Small intestine (tissue), 7 donors: ENCODE measurements around the gene NID1. TPM values are rescaled to one million over a fixed set of nuclear protein-coding genes. Genes with fewer than 3 reads are reported as not detected.

Experiments
- DNase-seq, 2 donors: peaks; one replicate each; pipeline versions ENCODE4 v3.0.0 to v3.0.0-alpha.2; 2013
- FAIRE-seq: peaks from 2 replicates; lab custom pipeline; 2012; peaks lifted over from hg19 to GRCh38; lab: Jason Lieb, UNC
- H3K27ac ChIP-seq, 3 donors: one replicate each; pipeline ENCODE4 v1.5.1; 2013; ENCODE audit warnings: low read length in 2 of 3, mild to moderate bottlenecking in 2 of 3, control low read depth in 1 of 3, inconsistent platforms in 1 of 3, low read depth in 1 of 3, moderate library complexity in 1 of 3
- H3K27me3 ChIP-seq, 3 donors: one replicate each; pipeline ENCODE4 v1.6.1; 2013; ENCODE audit warnings: low read length in 3 of 3, inconsistent platforms in 1 of 3; ENCODE audit not compliant: control insufficient read depth in 3 of 3, insufficient read depth in 3 of 3
- H3K36me3 ChIP-seq, 3 donors: one replicate each; pipeline ENCODE4 v1.6.1; 2013; ENCODE audit warnings: low read length in 3 of 3, inconsistent platforms in 1 of 3, low read depth in 1 of 3, mild to moderate bottlenecking in 1 of 3, moderate library complexity in 1 of 3; ENCODE audit not compliant: control insufficient read depth in 3 of 3, insufficient read depth in 2 of 3
- H3K4me1 ChIP-seq, 3 donors: one replicate each; pipeline ENCODE4 v1.6.1; 2013; ENCODE audit warnings: low read length in 2 of 3, inconsistent platforms in 1 of 3, low read depth in 1 of 3, mild to moderate bottlenecking in 1 of 3, moderate library complexity in 1 of 3; ENCODE audit not compliant: control insufficient read depth in 3 of 3, insufficient read depth in 2 of 3
- H3K4me3 ChIP-seq, 3 donors: one replicate each; pipeline ENCODE4 v1.5.1; 2013; ENCODE audit warnings: low read length in 3 of 3, control low read depth in 1 of 3, inconsistent platforms in 1 of 3, low read depth in 1 of 3, mild to moderate bottlenecking in 1 of 3, moderate library complexity in 1 of 3
- H3K9me3 ChIP-seq, 2 donors: one replicate each; pipeline ENCODE4 v1.6.1; 2013; ENCODE audit warnings: low read depth in 1 of 2, low read length in 1 of 2; ENCODE audit not compliant: control insufficient read depth in 2 of 2, insufficient read depth in 1 of 2
- WGBS, 3 donors: extraction: QIAGEN DNeasy Blood & Tissue Kit; methylation state at CpG; one replicate each; pipeline ENCODE4 v1.1.7; 2013; 5-methylcytosine and 5-hydroxymethylcytosine counted together
- polyA plus RNA-seq, 4 donors: library from polyadenylated mRNA; stranded (reverse) in 3 of 4; unstranded in 1 of 4; fragments of 200-250 nt in 3 of 4; fragments of 120-200 nt in 1 of 4; gene quantifications; one replicate each; pipeline versions ENCODE4 v1.2.1 to v1.2.3, GENCODE V29; 2013
- donor health status: healthy with polysubstance abuse.
- donor health status: control.
- donor health status: control.
- donor health status: Bipolar disorder and iron deficiency.
- donor health status: healthy.

NID1 gene
- polyA plus RNA-seq, 4 donors = 0.67 to 62.0 (median 19.9) TPM

DNA sequence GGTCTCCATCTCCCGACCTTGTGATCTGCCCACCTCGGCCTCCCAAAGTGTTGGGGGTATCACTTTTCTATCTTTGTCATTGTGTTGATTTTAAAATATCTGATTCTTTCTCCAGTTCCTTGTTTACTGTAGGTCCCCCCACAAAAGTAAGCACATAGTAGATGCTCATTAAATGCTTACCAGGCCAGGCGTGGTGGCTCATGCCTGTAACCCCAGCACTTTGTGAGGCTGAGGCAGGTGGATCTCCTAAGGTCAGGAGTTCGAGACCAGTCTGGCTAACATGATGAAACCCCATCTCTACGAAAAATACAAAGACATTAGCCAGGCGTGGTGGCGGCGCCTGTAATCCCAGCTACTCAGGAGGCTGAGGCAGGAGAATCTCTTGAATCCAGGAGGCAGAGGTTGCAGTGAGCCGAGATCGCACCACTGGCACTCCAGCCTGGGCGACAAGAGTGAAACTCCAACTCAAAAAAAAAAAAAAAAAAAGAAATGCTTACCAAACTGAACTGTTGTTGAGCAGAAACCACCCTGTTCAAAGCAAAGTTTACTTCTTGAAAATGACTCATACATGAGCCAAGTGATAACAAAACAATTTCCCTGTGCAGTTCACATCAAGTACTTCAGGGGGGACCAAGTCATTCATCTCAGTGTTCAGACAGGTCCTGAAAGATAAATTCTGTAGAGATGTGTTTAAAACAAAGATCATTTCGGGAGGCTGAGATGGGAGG is 24.3 kb upstream of the NID1 start:
- Histone ChIP-seq H3K9me3 (peaks cover 0 to 4% of the 10 kb centered on the region in 2 donors), H3K36me3 (no peaks in the 10 kb centered on the region), H3K4me3 (no peak overlapping the region), H3K4me1 (peaks cover 0 to 3% (median 0%) of the 10 kb centered on the region in 3 donors), H3K27ac (no peak overlapping the region), H3K27me3 (no peaks in the 10 kb centered on the region)
- DNase-seq = no peak
- no peak for FAIRE-seq
- WGBS, 3 donors = 65 to 75% (median 74%) methylated on average over 11 to 12 of the region's 12 CpGs

GRCh38 chr1:236086537-236086936 is 21.6 kb upstream of the NID1 start:
- H3K4me3 ChIP-seq = no peak overlapping the region
- peaks cover 0 to 4% of the 10 kb centered on the region in 2 donors for H3K9me3 ChIP-seq
- H3K36me3 ChIP-seq = no peaks in the 10 kb centered on the region
- no peaks in the 10 kb centered on the region for H3K27me3 ChIP-seq
- no peak for DNase-seq
- 60 to 85% (median 82%) methylated on average over 7 of the region's 7 CpGs for WGBS, 3 donors
- H3K4me1 ChIP-seq = peaks cover 0 to 3% (median 0%) of the 10 kb centered on the region in 3 donors
- FAIRE-seq = no peak
- H3K27ac ChIP-seq = no peak overlapping the region

GRCh38 chr1:236085545-236086159 is 20.8 kb upstream of the NID1 start:
- 86 to 96% (median 91%) methylated on average over 6 of the region's 6 CpGs for WGBS, 3 donors
- Histone ChIP-seq H3K27ac (no peak overlapping the region), H3K27me3 (no peaks in the 10 kb centered on the region), H3K4me3 (no peak overlapping the region), H3K36me3 (no peaks in the 10 kb centered on the region), H3K4me1 (peaks cover 0 to 3% (median 0%) of the 10 kb centered on the region in 3 donors), H3K9me3 (peaks cover 0 to 4% of the 10 kb centered on the region in 2 donors)
- FAIRE-seq = no peak
- DNase-seq = no peak

GRCh38 chr1:236084386-236084730 is 19.5 kb upstream of the NID1 start:
- no peaks in the 10 kb centered on the region for H3K27me3 ChIP-seq
- DNase-seq (no peak), FAIRE-seq (no peak)
- H3K27ac ChIP-seq = no peak overlapping the region
- no peak overlapping the region for H3K4me3 ChIP-seq
- no peaks in the 10 kb centered on the region for H3K4me1 ChIP-seq
- peaks cover 0 to 4% of the 10 kb centered on the region in 2 donors for H3K9me3 ChIP-seq
- no peaks in the 10 kb centered on the region for H3K36me3 ChIP-seq
- WGBS, 3 donors = 78 to 90% (median 80%) methylated on average over 3 of the region's 3 CpGs

DNA sequence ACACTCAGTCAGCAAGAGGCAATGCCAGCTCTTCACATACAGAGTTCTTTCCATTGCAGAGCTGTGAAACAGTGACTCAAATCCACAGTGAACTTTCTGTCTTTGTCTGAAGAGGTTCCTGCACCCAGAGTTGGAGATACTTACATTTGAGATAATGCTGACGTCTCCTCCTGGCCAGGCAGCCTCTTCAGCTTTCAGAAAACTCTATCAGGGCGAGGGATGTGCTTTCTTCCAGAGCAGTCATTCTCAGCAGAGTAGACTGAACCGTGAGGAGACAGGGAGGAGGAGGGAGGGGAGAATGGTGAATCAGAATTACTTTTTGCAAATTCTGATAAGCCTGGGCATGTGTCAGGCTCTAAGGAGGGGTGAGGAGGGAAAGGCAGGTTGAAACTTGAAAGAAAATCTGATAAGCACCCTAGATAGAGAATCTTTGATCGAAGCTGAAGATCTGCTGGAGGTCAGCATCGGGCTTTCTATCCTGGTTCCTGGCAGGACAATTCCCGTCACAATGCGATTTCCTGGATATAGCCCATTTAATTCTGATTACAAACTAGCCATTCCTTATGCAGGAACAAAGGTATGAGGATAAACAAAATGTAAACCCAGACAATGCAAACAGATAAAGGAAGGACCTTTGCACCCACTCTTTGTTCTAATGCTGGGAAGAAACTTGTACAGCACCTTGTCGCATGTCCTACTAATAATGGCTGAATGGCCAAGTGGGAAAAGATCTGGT is 18.9 kb upstream of the NID1 start:
- Histone ChIP-seq H3K4me3 (no peak overlapping the region), H3K27me3 (no peaks in the 10 kb centered on the region), H3K36me3 (no peaks in the 10 kb centered on the region), H3K27ac (no peak overlapping the region), H3K9me3 (peaks cover 0 to 4% of the 10 kb centered on the region in 2 donors), H3K4me1 (no peaks in the 10 kb centered on the region)
- 16 to 40% (median 25%) methylated on average over 8 of the region's 8 CpGs for WGBS, 3 donors
- DNase-seq (no peak), FAIRE-seq (no peak)

- no peak overlapping the region for H3K27ac ChIP-seq
- H3K27me3 ChIP-seq = no peaks in the 10 kb centered on the region
- 67 to 86% (median 86%) methylated on average over 4 of the region's 4 CpGs for WGBS, 3 donors
- H3K9me3 ChIP-seq = peaks cover 0 to 4% of the 10 kb centered on the region in 2 donors
- DNase-seq = no peak
- no peaks in the 10 kb centered on the region for H3K36me3 ChIP-seq
- no peaks in the 10 kb centered on the region for H3K4me1 ChIP-seq
- FAIRE-seq = no peak
- no peak overlapping the region for H3K4me3 ChIP-seq
Measured at GRCh38 chr1:236082526-236082925, 17.6 kb upstream of the NID1 start.

DNA sequence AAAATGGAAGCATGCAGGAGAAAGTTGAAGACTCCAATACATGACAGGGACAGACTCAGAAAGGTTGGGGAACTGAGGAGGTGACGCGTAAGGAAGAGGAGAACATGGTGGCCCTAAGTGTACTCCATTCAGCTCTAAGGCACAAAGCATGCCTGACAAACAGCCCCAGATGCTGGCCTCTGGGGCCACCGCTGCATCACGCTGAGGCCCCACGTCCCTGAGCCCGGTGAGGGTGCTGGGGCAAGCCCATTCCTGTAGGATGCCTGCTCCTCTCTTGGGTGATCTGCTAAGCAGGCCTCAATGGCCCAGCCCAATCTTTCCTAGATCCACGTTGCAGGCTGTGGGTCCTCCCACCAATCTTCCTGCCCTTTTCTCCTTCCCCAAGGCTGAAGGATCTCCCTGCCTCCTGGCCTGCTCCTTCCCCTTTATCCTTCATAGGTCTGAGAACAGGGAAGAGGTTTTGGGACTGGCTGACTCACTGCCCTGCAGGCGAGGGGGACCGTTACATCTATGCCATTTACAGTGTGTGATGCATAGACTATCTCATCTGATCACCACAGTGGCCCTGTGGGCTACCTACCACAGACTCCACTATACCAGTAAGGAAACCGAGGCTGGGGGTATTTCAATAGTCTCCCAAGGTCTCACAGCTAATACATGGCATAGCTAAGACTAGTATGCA is 16.8 kb upstream of the NID1 start:
- Histone ChIP-seq H3K9me3 (peaks cover 0 to 4% of the 10 kb centered on the region in 2 donors), H3K27ac (no peak overlapping the region), H3K36me3 (no peaks in the 10 kb centered on the region), H3K4me1 (no peaks in the 10 kb centered on the region), H3K4me3 (no peak overlapping the region), H3K27me3 (no peaks in the 10 kb centered on the region)
- FAIRE-seq = no peak
- no peak for DNase-seq
- 88 to 97% (median 92%) methylated on average over 9 to 10 of the region's 10 CpGs for WGBS, 3 donors

GRCh38 chr1:236079703-236080102 is 14.8 kb upstream of the NID1 start:
- Histone ChIP-seq H3K9me3 (peaks cover 0 to 6% of the 10 kb centered on the region in 2 donors), H3K4me1 (peaks cover 0 to 3% (median 0%) of the 10 kb centered on the region in 3 donors), H3K27ac (no peak overlapping the region), H3K36me3 (no peaks in the 10 kb centered on the region), H3K27me3 (no peaks in the 10 kb centered on the region), H3K4me3 (no peak overlapping the region)
- DNase-seq (no peak), FAIRE-seq (no peak)
- 82 to 90% (median 90%) methylated on average over 5 of the region's 5 CpGs for WGBS, 3 donors
